SK-N-SH (cell line): ENCODE results near the gene STYXL1. TPM values are rescaled to one million over a fixed set of nuclear protein-coding genes. Genes with fewer than 3 reads are reported as not detected.
"Not testable (repeated sequence)": the region's sequence is repeated elsewhere in the genome, so short reads cannot be mapped to it uniquely, and the experiment has no call there.

ENCODE experiments used
- CTCF ChIA-PET: fragments of 300-600, 350-600 bp; formaldehyde crosslinking; extraction: SDS; loops from one replicate; lab custom pipeline; 2021; lab: Yijun Ruan, JAX
- POLR2A ChIA-PET: fragments of 350-600 bp; sonication (Branson Sonifier 250); formaldehyde crosslinking; extraction: SDS; loops from one replicate; lab custom pipeline; 2020; ENCODE audit warnings: antibody characterized with exemption, inconsistent platforms; lab: Yijun Ruan, JAX
- DNase-seq: peaks from one replicate; pipeline ENCODE4 v3.0.0; 2012
- H2AFZ ChIP-seq: fragments of 200-600 bp; sonication (generic); 2 replicates; pipeline ENCODE4 v1.8.1; 2016; ENCODE audit warnings: antibody characterized with exemption, mild to moderate bottlenecking, low read depth
- H3F3A ChIP-seq: fragments of 200-600 bp; sonication (generic); replicated peaks from 2 replicates; pipeline ENCODE3; 2016; ENCODE audit warnings: antibody characterized with exemption, mild to moderate bottlenecking; ENCODE audit not compliant: insufficient read depth
- H3K27ac ChIP-seq, 2 experiments: fragments of 200-500 bp in 1 of 2; fragments of 200-600 bp in 1 of 2; sonication (Bioruptor generic) in 1 of 2; sonication (generic), shearing (Covaris generic) in 1 of 2; 2 replicates each; pipeline versions ENCODE4 v1.5.1 to v1.6.1; 2014 to 2016; ENCODE audit warnings: low read depth in 2 of 2, inconsistent platforms in 1 of 2, low read length in 1 of 2, mild to moderate bottlenecking in 1 of 2, mixed read lengths in 1 of 2
- H3K27me3 ChIP-seq: fragments of 200-600 bp; sonication (generic), shearing (Covaris generic); 2 replicates; pipeline ENCODE4 v1.6.1; 2016; ENCODE audit warnings: mixed run types; ENCODE audit not compliant: insufficient read depth
- H3K36me3 ChIP-seq, 2 experiments: fragments of 200-500 bp in 1 of 2; fragments of 200-600 bp in 1 of 2; sonication (Bioruptor generic) in 1 of 2; sonication (generic) in 1 of 2; replicated peaks in 1 of 2; 2 replicates each; pipeline versions ENCODE3 to v1.5.1; 2014 to 2016; ENCODE audit warnings: low read length in 1 of 2, mild to moderate bottlenecking in 1 of 2; ENCODE audit not compliant: insufficient read depth in 2 of 2, control insufficient read depth in 1 of 2
- H3K4me1 ChIP-seq, 2 experiments: fragments of 200-500 bp in 1 of 2; fragments of 200-600 bp in 1 of 2; sonication (Bioruptor generic) in 1 of 2; sonication (generic), shearing (Covaris generic) in 1 of 2; 2 replicates each; pipeline versions ENCODE4 v1.5.1 to v1.6.1; 2014 to 2016; ENCODE audit warnings: low read depth in 1 of 2, low read length in 1 of 2, mixed run types in 1 of 2; ENCODE audit not compliant: insufficient read depth in 2 of 2, control insufficient read depth in 1 of 2
- H3K4me2 ChIP-seq: fragments of 200-600 bp; sonication (generic), shearing (Covaris generic); 2 replicates; pipeline ENCODE4 v1.6.1; 2017; ENCODE audit warnings: mixed run types
- H3K4me3 ChIP-seq, 2 experiments: fragments of 200-500 bp in 1 of 2; fragments of 200-600 bp in 1 of 2; sonication (Bioruptor generic) in 1 of 2; sonication (generic), shearing (Covaris generic) in 1 of 2; 2 replicates each; pipeline versions ENCODE4 v1.5.1 to v1.8.1; 2014 to 2016; ENCODE audit warnings: low read depth in 2 of 2, inconsistent platforms in 1 of 2, low read length in 1 of 2, mild to moderate bottlenecking in 1 of 2, mixed read lengths in 1 of 2, moderate library complexity in 1 of 2
- H3K79me2 ChIP-seq: fragments of 200-600 bp; sonication (generic); 2 replicates; pipeline ENCODE4 v1.8.1; 2017; ENCODE audit warnings: mild to moderate bottlenecking; ENCODE audit not compliant: insufficient read depth
- H3K9ac ChIP-seq: fragments of 200-600 bp; sonication (generic); 2 replicates; pipeline ENCODE4 v1.6.1; 2017; ENCODE audit warnings: mixed run types
- H3K9me2 ChIP-seq: fragments of 200-600 bp; sonication (generic); 2 replicates; pipeline ENCODE4 v1.6.1; 2017; ENCODE audit warnings: mixed run types
- H3K9me3 ChIP-seq: fragments of 200-600 bp; sonication (generic); 2 replicates; pipeline ENCODE4 v1.6.1; 2017; ENCODE audit warnings: mixed run types, mild to moderate bottlenecking, moderate library complexity
- H4K20me1 ChIP-seq: fragments of 200-600 bp; sonication (generic); 2 replicates; pipeline ENCODE4 v1.6.1; 2017; ENCODE audit warnings: mild to moderate bottlenecking, mixed run types; ENCODE audit not compliant: insufficient read depth
- CHD2 ChIP-seq: fragments of 150-350 bp; IDR thresholded peaks from 2 replicates; pipeline ENCODE4 v1.6.1; 2018; ENCODE audit warnings: low read length; ENCODE audit not compliant: partially characterized antibody
- FOXM1 ChIP-seq: IDR thresholded peaks from 2 replicates; pipeline ENCODE4 v1.4.0; 2012; ENCODE audit warnings: low read depth, mild to moderate bottlenecking
- JUND ChIP-seq: IDR thresholded peaks from 2 replicates; pipeline ENCODE4 v1.4.0; 2012
- MXI1 ChIP-seq: IDR thresholded peaks from 2 replicates; pipeline ENCODE4 v1.6.1; 2012; ENCODE audit warnings: mild to moderate bottlenecking, low read depth, low read length, improper control_type of control experiment
- NFIC ChIP-seq: IDR thresholded peaks from 2 replicates; pipeline ENCODE4 v1.4.0; 2012; ENCODE audit warnings: borderline replicate concordance
- PBX3 ChIP-seq: IDR thresholded peaks from 2 replicates; pipeline ENCODE4; 2012
- POLR2AphosphoS5 ChIP-seq: IDR thresholded peaks from 2 replicates; pipeline ENCODE4 v1.6.1; 2012; ENCODE audit warnings: low read depth, low read length
- RCOR1 ChIP-seq: fragments of 150-350 bp; IDR thresholded peaks from 2 replicates; pipeline ENCODE4 v1.6.1; 2017; ENCODE audit warnings: antibody characterized with exemption, low read length
- RFX5 ChIP-seq: IDR thresholded peaks from 2 replicates; pipeline ENCODE4 v1.6.1; 2012; ENCODE audit warnings: mild to moderate bottlenecking, improper control_type of control experiment, low read length
- SIN3A ChIP-seq: IDR thresholded peaks from 2 replicates; pipeline ENCODE4 v1.6.1; 2012; ENCODE audit warnings: low read depth, mild to moderate bottlenecking, low read length, moderate library complexity, borderline replicate concordance
- SMC3 ChIP-seq: IDR thresholded peaks from 2 replicates; pipeline ENCODE4 v1.6.1; 2012; ENCODE audit warnings: low read depth, low read length, improper control_type of control experiment
- TCF12 ChIP-seq: IDR thresholded peaks from 2 replicates; pipeline ENCODE4 v1.4.0; 2012
- YY1 ChIP-seq: IDR thresholded peaks from 2 replicates; pipeline ENCODE4 v1.4.0; 2012; ENCODE audit warnings: low read depth, mild to moderate bottlenecking
- WGBS: methylation state at CpG from one replicate; pipeline ENCODE4 v1.1.6; 2017; ENCODE audit warnings: low lambda C conversion rate; 5-methylcytosine and 5-hydroxymethylcytosine counted together
- polyA plus RNA-seq, 3 experiments: library from polyadenylated mRNA; depleted of rRNA; stranded (reverse); fragments of >200 nt; gene quantifications; 2 replicates each; pipeline ENCODE4 v1.2.3, GENCODE V29; 2012
- TF ChIP-seq, protein P1 (sequence below): fragments of 150-350 bp; IDR thresholded peaks from 2 replicates; pipeline ENCODE4 v1.6.1; 2016; ENCODE audit warnings: mild to moderate bottlenecking, low read depth, low read length
- TF ChIP-seq, protein P2 (sequence below): IDR thresholded peaks from 2 replicates; pipeline ENCODE4 v1.4.0; 2012; ENCODE audit warnings: low read depth, borderline replicate concordance

Gene STYXL1
- polyA plus RNA-seq, 1 of the 3 experiments (the other 2 are of a cell fraction) = 86.6 TPM

DNA sequence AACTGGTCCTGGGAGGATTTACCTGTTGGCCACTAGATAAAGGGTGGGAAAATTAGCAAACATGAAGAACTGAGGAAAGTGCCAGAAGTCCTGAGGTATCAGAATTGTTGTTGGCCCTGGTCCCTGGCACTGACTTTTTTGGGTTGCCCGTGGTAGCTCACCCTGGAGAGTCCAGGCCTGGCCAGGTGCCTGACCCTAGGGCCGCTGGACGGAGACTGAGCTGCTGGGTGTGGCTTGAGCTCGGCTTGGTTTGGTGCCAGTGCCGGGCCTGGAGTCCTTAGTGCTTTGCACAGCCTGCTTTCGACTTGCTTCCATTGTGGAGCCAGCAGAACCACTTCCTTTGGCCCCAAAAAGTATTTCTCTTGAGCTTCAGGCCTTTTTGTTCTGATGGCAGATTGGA is 13.0 kb upstream of the STYXL1 start:
- WGBS = 71% methylated on average over 4 of the region's 6 CpGs
- TF ChIP-seq NFIC (no peak), JUND (no peak), RCOR1 (no peak), MXI1 (no peak), POLR2AphosphoS5 (no peak), YY1 (no peak), RFX5 (no peak), PBX3 (no peak)
- TF ChIP-seq, protein P1, sequence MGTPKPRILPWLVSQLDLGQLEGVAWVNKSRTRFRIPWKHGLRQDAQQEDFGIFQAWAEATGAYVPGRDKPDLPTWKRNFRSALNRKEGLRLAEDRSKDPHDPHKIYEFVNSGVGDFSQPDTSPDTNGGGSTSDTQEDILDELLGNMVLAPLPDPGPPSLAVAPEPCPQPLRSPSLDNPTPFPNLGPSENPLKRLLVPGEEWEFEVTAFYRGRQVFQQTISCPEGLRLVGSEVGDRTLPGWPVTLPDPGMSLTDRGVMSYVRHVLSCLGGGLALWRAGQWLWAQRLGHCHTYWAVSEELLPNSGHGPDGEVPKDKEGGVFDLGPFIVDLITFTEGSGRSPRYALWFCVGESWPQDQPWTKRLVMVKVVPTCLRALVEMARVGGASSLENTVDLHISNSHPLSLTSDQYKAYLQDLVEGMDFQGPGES = no peak
- Histone ChIP-seq H4K20me1 (0 out of 2 replicates have a peak, but pooled peaks cover 6% of the 10 kb centered on the region), H3K9ac (no peak overlapping the region), H3K36me3 (peaks cover 68 to 92% of the 10 kb centered on the region in 2 experiments), H2AFZ (no peak overlapping the region), H3K9me3 (no peaks in the 10 kb centered on the region), H3K27me3 (no peaks in the 10 kb centered on the region), H3K79me2 (peaks cover 19% of the 10 kb centered on the region), H3K4me3 (no peak overlapping the region), H3K4me1 (no peaks in the 10 kb centered on the region), H3F3A (peaks cover 6% of the 10 kb centered on the region), H3K4me2 (no peak overlapping the region), H3K9me2 (no peaks in the 10 kb centered on the region), H3K27ac (no peak overlapping the region)
- ChIA-PET CTCF (interaction anchor here (1.1 to 1.4 kb wide), 2 partner anchors 11 to 41 kb away, joined by 3 to 4 read pairs; no protein-coding TSS in a partner anchor), POLR2A (interaction anchor here (1.9 kb wide), 1 partner anchor 13 kb away, joined by 8 read pairs; the partner anchor contains the start of genes MDH2 and STYXL1)
- DNase-seq = no peak

- Histone ChIP-seq H3K4me1 (peaks cover 0 to 17% of the 10 kb centered on the region in 2 experiments; a peak in 2 of 4 replicates), H4K20me1 (peaks cover 24% of the 10 kb centered on the region), H3K79me2 (peaks cover 40% of the 10 kb centered on the region), H3K36me3 (peaks cover 61 to 84% of the 10 kb centered on the region in 2 experiments), H3F3A (peaks cover 13% of the 10 kb centered on the region)
- WGBS = 96% methylated on average over 7 of the region's 7 CpGs
- POLR2A ChIA-PET, H3K9me2 ChIP-seq, H3K9ac ChIP-seq, H2AFZ ChIP-seq, DNase-seq, H3K27me3 ChIP-seq, H3K4me2 ChIP-seq, H3K4me3 ChIP-seq, H3K9me3 ChIP-seq, H3K27ac ChIP-seq: not testable (repeated sequence)
- CTCF ChIA-PET = interaction anchor here (1.0 to 1.3 kb wide), 3 partner anchors 11 to 38 kb away, joined by 3 to 4 read pairs (median 3); partner anchors contain the start of genes MDH2 and STYXL1
These were observed 10.9 kb upstream of the STYXL1 start for GRCh38 chr7:76058745-76059144.

DNA sequence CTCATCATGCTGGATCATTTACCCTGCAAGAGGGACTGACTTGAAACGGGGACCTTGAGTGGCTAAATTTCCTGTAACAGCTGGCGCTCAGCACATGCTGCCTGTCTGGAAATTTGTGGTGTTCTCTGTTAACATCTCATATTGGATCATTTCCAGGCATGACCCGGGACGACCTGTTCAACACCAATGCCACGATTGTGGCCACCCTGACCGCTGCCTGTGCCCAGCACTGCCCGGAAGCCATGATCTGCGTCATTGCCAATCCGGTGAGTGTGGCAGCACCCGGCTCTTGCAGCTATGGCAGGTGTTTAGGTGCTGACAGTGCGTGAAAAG is 10.0 kb upstream of the STYXL1 start:
- Histone ChIP-seq H4K20me1 (peaks cover 34% of the 10 kb centered on the region), H3K4me1 (peaks cover 0 to 21% of the 10 kb centered on the region in 2 experiments; a peak in 2 of 4 replicates), H3K36me3 (peaks cover 58 to 84% of the 10 kb centered on the region in 2 experiments), H3K4me3 (no peak overlapping the region), H3K9me2 (no peaks in the 10 kb centered on the region), H3K79me2 (peaks cover 50% of the 10 kb centered on the region), H3K27ac (no peak overlapping the region), H3K9ac (no peak overlapping the region), H3F3A (peaks cover 17% of the 10 kb centered on the region), H3K9me3 (no peaks in the 10 kb centered on the region), H3K27me3 (no peaks in the 10 kb centered on the region), H2AFZ (no peak overlapping the region), H3K4me2 (no peak overlapping the region)
- ChIA-PET POLR2A (interaction anchor here (2.3 kb wide), 1 partner anchor 10 kb away, joined by 8 read pairs; the partner anchor contains the start of genes MDH2 and STYXL1), CTCF (interaction anchor here (0.7 kb wide), 1 partner anchor 106 kb away, joined by 3 read pairs; no protein-coding TSS in a partner anchor)
- DNase-seq = no peak
- 95% methylated on average over 11 of the region's 11 CpGs for WGBS
- TF ChIP-seq, protein P1 = no peak
- TF ChIP-seq NFIC (no peak), TCF12 (no peak), CHD2 (no peak), FOXM1 (no peak), SIN3A (no peak), SMC3 (no peak)
- TF ChIP-seq, protein P2, sequence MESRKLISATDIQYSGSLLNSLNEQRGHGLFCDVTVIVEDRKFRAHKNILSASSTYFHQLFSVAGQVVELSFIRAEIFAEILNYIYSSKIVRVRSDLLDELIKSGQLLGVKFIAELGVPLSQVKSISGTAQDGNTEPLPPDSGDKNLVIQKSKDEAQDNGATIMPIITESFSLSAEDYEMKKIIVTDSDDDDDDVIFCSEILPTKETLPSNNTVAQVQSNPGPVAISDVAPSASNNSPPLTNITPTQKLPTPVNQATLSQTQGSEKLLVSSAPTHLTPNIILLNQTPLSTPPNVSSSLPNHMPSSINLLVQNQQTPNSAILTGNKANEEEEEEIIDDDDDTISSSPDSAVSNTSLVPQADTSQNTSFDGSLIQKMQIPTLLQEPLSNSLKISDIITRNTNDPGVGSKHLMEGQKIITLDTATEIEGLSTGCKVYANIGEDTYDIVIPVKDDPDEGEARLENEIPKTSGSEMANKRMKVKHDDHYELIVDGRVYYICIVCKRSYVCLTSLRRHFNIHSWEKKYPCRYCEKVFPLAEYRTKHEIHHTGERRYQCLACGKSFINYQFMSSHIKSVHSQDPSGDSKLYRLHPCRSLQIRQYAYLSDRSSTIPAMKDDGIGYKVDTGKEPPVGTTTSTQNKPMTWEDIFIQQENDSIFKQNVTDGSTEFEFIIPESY = no peak
